Fibroblast of pulmonary artery (primary cell): ENCODE measurements around the gene BLTP3A.
"Not testable (repeated sequence)": the region's sequence is repeated elsewhere in the genome, so short reads cannot be mapped to it uniquely, and the experiment has no call there.

Source experiments
- DNase-seq: peaks from one replicate; pipeline ENCODE4 v3.0.0-alpha.2; 2010; ENCODE audit warnings: low read depth
- H3K4me3 ChIP-seq: replicated peaks from 2 replicates; pipeline ENCODE4 v1.5.1; 2011; ENCODE audit warnings: low read depth, mild to moderate bottlenecking, control low read depth, low read length, moderate library complexity
- CTCF ChIP-seq: IDR thresholded peaks from 2 replicates; pipeline ENCODE4 v1.5.1; 2011; ENCODE audit warnings: mild to moderate bottlenecking, control low read depth, low read length, inconsistent platforms; ENCODE audit errors: missing control alignments

BLTP3A gene

DNA sequence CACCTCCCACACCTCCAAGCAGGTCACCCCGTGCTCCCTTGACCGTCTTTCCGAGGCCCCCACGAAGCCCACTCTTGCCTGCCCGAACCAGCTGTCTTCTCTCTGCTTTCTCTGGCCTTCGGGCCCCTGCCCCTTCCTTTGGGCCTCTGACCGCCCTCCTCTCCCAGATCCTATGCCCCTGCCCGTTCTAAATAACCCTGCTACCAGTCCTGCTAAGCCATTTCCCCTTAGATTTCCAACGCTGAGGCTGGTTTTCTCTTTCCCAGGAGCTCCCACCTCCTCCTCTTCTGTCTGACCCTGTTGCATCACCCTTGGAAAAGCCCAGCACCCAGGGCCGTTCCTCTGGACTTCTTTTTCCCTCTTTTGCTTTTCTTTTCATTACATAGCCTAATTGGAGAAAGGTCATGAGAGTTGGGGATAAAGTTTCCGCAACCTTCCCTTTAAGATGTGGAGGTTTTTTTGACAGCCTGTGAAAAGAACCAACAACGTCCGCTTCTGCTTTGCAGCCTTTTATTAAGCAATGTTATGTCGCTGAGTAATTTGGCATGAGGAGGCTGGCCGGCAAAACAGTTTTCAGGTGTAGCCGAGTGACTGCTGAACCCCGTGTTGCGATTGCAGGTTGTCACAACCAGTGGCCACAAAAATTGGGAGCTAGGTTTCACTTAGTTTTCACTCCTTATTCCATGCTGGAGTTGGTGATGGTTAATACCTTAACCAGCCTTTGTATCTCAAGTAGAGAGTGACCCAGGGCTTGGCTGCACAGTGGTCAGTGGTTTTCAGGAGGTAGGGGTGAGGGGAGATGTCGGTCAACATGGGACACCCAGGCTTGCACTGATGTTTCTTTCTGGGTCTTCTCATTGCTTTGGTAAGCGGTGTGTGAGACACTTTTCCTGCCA lies 970 bp downstream of the BLTP3A start:
- peak overlapping the region; percentile 79 for H3K4me3 ChIP-seq
- no peak for TF ChIP-seq CTCF
- peak; percentile 71 for DNase-seq

- DNase-seq = no peak
- no peak for TF ChIP-seq CTCF
- H3K4me3 ChIP-seq = no peak overlapping the region
Observed at GRCh38 chr6:34793877-34794276, 2.0 kb downstream of the BLTP3A start.

- no peak overlapping the region for H3K4me3 ChIP-seq
- TF ChIP-seq CTCF = no peak
- DNase-seq = peak; percentile 30
Observed at GRCh38 chr6:34795836-34796425, 4.0 kb downstream of the BLTP3A start.

- DNase-seq = no peak
- TF ChIP-seq CTCF = no peak
- no peak overlapping the region for H3K4me3 ChIP-seq
Observed at GRCh38 chr6:34798057-34798456, 6.2 kb downstream of the BLTP3A start.

DNA sequence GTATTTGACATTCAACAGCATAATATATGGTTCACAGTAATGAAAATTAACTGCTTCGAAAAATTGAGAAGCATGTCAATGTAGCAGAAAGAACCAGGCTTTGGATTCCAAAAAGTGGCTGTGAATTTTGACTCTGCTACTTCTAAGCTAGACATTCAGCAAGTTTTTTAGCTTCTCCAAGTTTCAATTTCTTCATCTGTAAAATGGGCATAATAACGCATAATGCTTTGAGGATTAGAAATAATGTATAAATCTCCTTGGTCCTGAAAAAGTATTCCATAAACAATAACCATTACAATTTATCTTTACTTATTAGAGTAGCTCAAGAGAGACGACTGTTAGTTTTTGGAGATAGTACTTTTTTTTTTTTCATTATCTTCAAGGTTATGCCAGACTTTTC lies 7.7 kb downstream of the BLTP3A start:
- no peak for DNase-seq
- no peak overlapping the region for H3K4me3 ChIP-seq

DNA sequence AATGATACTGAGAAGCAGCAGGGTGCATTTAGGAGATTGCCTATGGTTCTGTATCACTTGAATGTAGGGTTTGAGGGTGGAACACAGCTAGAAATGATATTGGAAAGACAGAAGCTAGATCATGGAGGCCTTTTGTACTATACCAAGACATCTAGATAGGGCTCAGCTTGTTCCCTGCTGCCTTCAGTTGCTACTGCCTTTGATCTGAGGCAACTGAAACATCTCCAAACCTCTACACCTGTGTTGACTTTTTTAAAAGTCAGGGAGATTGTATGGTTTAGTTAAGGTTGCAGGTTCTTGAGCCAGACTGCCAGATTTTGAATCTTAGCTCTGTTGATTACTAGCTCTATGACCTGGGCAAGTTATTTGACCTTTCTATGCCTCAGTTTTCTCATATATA lies 12.7 kb downstream of the BLTP3A start:
- TF ChIP-seq CTCF = no peak
- DNase-seq = no peak

More for the DNA sequence above, 7.7 kb downstream of the BLTP3A start:
- no peak for TF ChIP-seq CTCF

GRCh38 chr6:34805074-34805473 lies 13.2 kb downstream of the BLTP3A start:
- not testable (repeated sequence) for H3K4me3 ChIP-seq, DNase-seq

More for the DNA sequence above, 12.7 kb downstream of the BLTP3A start:
- H3K4me3 ChIP-seq = no peak overlapping the region
